Sigmoid colon (tissue), 4 donors: ENCODE data around the gene MTMR6.

Experiments
- CTCF ChIP-seq, 4 experiments: fragments of 450-650 bp in 3 of 4; fragments of 200-600 bp in 1 of 4; IDR thresholded peaks; one replicate each; pipeline ENCODE4 v1.5.1; 2016 to 2019; ENCODE audit warnings: antibody characterized with exemption in 4 of 4, mild to moderate bottlenecking in 3 of 4, moderate library complexity in 2 of 4
- EP300 ChIP-seq, 4 donors: sonication (generic); formaldehyde crosslinking; IDR thresholded peaks; one replicate each; pipeline ENCODE4 v1.6.1; 2017; ENCODE audit warnings: antibody characterized with exemption in 4 of 4
- POLR2A ChIP-seq, 2 donors: fragments of 450-650 bp; IDR thresholded peaks; one replicate each; pipeline ENCODE4 v1.6.1; 2016; ENCODE audit warnings: antibody characterized with exemption in 2 of 2, mild to moderate bottlenecking in 2 of 2, moderate library complexity in 2 of 2
- POLR2AphosphoS5 ChIP-seq, 4 donors: sonication (generic); formaldehyde crosslinking; IDR thresholded peaks; one replicate each; pipeline ENCODE4 v1.6.1; 2017; ENCODE audit warnings: antibody characterized with exemption in 4 of 4

DNA sequence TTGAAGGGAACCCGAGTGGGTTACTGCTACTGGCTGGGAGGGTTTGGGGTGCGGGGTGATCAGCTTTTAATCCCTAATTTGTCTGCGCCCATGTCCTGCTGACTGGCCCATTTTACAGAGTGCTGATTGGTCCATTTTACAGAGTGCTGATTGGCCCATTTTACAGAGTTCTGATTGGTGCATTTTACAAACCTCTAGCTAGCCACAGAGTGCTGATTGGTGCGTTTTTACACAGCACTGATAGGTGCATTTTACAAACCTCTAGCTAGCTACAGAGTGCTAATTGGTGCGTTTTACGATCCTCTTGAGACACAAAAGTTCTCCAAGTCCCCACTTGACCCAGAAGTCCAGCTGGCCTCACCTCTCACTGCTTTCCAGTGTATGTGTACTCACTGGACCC lies 43.2 kb downstream of the MTMR6 start:
- TF ChIP-seq CTCF (IDR thresholded peaks at IDR 0.05) = no peak
- no peak for TF ChIP-seq EP300 (IDR thresholded peaks at IDR 0.05)
- TF ChIP-seq POLR2A (IDR thresholded peaks at IDR 0.05) = no peak
- no peak for TF ChIP-seq POLR2AphosphoS5 (IDR thresholded peaks at IDR 0.05)
